NOMO-1 (cell line): ENCODE results near the gene MAGEC3.
"Not testable (repeated sequence)": the region's sequence is repeated elsewhere in the genome, so short reads cannot be mapped to it uniquely, and the experiment has no call there.

Experiments
- DNase-seq, 2 experiments: peaks; one replicate each; lab custom pipeline; 2025; ENCODE audit not compliant: unreplicated experiment in 2 of 2; lab: John Stamatoyannopoulos, UW

Gene MAGEC3

GRCh38 chrX:141838016-141838415 lies at the start of gene MAGEC3:
TSS of gene MAGEC3 (plus strand) at chrX:141838316. CDS start at chrX:141838316, 0 bp downstream.
- DNase-seq, result no peak

DNA sequence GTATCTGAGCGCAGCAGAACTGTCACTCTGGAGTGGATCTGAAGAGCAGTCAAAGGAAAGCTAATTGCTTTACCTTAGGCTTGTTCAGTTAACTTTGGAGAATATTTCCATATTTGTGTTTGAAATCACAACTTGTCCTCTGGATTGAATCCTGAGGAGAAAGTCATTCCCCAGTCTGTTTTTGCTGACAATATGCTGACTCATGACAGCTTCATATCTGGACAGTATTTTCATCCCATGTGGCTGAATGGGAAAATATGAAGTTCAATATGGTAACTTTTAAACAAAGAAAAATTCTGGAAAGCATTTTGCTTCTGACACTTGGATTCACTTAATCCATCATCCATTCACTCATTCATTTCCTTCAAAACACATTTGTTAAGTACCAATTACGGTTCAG lies 46.3 kb upstream of the MAGEC3 start:
- no peak for DNase-seq

DNA sequence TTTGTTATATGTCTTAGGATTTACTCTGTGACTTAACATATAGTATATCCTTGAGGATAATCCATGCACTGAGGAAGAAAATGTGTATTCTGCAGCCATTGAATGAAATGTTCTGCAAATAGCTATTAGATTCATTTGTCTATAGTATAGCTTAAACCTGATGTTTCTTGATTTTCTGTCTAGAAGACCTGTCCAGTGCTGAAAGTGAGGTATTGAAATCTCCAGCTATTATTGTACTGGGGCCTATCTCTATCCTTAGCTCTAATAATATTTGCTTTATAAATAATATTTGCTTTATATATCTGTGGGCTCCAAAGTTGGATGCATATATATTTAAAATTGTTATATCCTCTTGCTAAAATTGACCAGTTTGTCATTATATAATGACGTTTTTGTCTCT lies 26.7 kb upstream of the MAGEC3 start:
- DNase-seq, result no peak

DNA sequence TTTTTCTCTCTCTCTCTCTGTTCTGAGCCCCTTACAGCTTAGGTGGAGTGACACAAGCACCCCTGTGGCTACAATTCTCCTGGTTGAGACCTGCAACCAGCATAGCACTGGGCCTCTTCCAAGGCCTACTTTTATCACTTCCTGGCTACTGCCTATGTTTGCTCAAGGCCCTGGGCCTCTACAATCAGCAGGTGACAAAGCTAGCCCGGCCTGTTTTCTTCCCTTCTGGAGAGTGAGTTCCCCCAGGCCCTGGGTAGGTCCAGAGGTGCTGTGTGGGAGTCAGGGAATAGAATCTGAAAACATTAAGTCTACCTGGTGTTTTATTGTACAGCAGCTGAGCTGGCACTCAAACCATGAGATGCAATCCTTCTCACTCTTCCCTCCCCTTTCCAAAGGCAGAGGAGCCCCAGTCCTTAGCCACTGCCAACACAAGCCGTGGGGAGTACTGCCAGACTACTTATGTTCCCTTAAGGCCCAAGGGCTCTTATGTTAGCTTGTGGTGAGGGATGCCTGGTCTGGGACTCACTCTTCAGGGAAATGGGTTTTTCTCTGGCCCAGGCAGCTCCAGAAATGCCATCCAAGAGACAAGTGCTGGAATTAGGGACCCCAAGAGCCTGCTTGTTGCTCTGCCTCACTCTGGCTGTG lies 23.8 kb upstream of the MAGEC3 start:
- DNase-seq, result no peak

GRCh38 chrX:141815904-141816303 lies 22.2 kb upstream of the MAGEC3 start:
- DNase-seq, result no peak

GRCh38 chrX:141832247-141832646 lies 5.9 kb upstream of the MAGEC3 start:
- DNase-seq, result no peak

GRCh38 chrX:141839856-141840255 lies 1.7 kb downstream of the MAGEC3 start:
- no peak for DNase-seq

DNA sequence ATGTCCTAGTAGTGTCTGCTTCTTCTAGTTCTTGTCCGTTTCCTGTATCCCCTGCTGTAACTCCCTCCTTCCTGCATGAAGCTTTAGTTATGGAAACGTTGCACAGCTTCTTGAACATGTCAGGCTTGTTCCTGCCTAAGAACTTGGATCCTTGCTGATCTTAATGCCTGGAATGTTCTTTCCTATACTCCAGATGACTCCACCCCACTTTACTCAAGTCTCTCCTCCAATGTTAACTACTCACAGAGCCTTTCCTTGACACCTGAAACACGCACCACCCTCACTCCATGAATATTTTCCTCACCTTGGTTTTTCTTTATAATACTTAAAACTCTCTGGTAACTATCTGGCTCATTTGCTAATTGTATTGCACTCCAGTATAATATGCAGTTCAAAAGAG lies 19.4 kb downstream of the MAGEC3 start:
- DNase-seq, result no peak

DNA sequence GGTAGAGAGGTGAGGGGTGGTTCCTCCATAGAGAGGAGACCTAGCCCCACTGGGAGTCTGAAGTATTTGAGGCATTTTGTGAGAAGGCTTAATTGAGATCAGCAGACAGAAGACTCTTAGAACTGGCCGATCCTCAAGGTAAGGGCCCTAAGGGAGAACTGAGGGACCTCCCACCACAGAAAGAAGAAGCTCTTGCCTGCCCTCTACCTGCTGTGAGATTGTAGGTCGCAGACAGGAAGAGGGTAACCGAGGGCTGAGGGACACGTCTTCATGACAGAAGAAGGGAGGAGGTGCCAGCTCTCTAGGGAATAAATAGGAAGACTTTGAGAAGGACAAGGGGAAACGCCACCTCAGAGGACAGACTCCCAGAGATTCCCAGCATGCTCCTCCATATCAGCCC lies 41.5 kb downstream of the MAGEC3 start:
- DNase-seq, result no peak

GRCh38 chrX:141888811-141889210 lies 50.7 kb downstream of the MAGEC3 start:
- not testable (repeated sequence) for DNase-seq

GRCh38 chrX:141894733-141895132 lies 56.6 kb downstream of the MAGEC3 start:
- DNase-seq, result no peak

DNA sequence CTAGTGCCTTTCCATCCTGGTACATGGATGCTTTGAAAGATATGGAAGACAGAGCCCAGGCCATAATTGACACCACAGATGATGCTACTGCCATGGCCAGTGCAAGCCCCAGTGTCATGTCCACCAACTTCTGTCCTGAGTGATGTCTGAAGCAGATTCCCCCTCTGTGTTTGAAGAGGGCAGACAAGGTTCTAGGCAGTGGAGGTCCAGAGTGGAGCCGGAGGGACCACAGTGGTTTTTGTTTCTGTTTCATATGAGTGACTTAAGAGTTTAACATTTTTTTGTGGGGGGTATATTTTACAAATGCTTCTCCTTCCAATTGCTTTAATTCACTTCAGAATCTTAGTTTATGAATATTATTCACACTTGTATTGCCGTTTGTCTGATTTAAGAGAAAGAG lies 59.6 kb downstream of the MAGEC3 start:
- DNase-seq, result no peak

DNA sequence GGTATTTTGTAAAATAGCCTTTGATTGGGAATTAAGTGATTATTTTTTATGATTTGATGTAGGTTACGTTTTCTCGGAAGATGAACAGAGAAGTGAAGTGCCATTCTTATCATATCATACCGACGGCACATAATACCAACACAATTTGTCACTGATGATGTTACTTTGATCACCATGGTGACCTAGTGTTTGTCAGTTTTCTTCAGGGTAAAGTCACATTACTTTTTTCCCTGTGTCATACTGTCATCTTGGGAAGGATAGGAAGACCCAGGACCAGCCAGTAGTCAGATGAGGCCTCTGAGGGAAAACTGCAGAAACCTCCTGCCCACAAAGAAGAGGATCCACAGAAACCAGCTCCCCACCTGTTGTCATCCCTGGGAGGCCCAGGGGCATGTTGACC lies 64.2 kb downstream of the MAGEC3 start:
- DNase-seq, result no peak

GRCh38 chrX:141903400-141904155 lies 65.5 kb downstream of the MAGEC3 start, which contains the start of gene MAGEC1:
TSS of gene MAGEC1 (plus strand) at chrX:141903894. CDS start at chrX:141905073, 1,179 bp downstream.
- DNase-seq, result no peak

DNA sequence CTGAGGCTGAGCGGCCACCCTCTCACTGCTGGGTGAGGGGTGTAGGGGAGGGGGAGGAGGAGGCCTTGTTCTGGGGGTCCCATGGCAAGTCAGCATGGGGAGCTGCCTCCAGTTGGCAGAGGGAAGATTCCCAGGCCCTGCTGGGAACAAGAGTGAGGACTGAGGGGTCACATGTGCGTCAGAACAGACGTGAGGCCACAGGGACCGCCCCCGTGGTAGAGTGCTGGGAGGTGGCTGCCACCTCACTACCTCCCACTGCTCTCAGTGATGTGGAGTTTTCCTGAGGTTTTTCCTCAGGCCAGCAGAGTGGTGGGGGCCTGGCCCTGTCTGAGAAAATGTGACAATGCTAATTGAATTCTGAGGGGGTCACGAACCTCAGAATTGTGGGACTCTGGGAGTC lies 66.1 kb downstream of the MAGEC3 start:
- no peak for DNase-seq

- DNase-seq, result no peak
These were observed 79.7 kb downstream of the MAGEC3 start for GRCh38 chrX:141917801-141918200.

DNA sequence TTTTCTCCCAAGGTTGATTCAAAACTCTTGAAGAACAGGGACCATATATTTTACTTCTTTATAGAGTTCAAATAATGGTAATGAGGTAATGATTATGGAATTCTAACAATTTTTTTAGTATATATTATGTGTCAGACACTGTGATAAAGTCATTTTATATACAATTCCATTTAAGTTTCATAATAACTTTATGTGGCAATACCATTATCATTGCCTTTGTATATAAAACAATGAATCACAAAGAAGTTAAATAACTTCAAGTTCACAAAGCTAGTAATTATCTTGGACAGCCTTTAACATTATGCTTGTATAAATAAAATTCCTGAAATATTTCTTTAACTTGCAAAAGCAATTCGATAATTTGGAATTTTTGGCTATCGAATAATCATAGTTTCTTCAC lies 86.2 kb downstream of the MAGEC3 start:
- no peak for DNase-seq

DNA sequence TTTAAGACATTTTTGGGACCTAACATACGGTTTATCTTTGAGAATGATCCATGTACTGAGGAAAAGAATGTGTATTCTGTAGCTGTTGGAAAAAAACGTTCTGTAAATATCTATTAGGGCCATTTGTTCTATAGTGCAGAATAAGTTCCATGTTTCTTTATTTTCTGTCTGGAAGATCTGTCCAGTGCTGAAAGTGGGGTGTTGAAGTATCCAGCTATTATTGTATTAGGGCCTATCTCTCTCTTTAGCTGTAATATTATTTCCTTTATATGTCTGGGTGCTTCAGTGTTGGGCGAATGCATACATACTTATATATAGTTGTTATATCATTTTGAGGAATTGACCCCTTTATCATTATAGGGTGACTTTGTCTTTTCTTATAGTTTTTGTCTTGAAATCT lies 90.3 kb downstream of the MAGEC3 start:
- no peak for DNase-seq

DNA sequence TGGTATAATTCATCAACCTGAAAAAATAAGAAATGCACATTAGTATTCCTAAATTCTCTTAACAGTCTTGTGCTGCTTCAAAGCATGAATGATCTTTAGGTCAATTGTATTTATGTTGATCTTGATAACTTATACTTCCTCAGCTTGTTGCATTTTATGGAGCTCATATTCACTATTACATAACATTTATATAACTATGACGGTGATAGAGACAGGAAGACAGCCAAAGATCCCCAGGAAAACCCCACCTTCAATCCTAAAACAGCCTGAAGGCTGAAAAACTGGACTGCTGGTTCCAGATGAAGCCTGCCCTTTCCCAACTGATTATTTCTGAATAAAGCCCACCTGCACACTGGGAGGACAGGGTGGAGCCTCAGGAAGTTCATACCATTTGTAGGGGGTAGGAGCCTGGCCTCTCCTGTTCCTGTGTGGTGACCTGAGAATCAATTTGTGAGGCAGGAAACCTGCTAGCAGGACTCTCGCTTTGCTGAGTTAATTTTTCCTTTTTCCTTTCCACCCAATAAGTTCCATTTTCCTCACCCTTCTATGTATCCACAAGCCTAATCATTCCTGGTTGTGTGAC lies 96.0 kb downstream of the MAGEC3 start:
- DNase-seq, result no peak

DNA sequence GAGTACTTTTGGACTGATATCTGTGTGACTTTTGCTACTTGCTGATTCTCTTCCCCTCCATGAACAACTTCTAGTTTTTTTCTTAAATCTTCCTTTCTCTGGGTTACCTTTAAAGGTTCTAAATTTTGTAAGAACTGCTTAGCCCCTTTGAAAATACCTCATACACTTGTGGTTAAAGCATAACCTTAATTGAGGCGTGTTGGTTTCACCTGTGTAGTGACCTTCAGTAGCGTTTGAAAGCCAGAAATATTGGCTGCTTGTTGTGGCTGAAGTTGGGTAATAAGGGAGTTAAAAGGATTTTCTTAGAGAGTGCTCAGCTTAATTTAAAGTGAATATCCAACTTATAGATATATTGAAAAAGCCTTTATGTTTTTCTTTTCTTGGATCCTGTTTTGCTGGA lies 97.5 kb downstream of the MAGEC3 start:
- DNase-seq, result no peak

GRCh38 chrX:141936080-141936479 lies 98.0 kb downstream of the MAGEC3 start:
- DNase-seq, result no peak

DNA sequence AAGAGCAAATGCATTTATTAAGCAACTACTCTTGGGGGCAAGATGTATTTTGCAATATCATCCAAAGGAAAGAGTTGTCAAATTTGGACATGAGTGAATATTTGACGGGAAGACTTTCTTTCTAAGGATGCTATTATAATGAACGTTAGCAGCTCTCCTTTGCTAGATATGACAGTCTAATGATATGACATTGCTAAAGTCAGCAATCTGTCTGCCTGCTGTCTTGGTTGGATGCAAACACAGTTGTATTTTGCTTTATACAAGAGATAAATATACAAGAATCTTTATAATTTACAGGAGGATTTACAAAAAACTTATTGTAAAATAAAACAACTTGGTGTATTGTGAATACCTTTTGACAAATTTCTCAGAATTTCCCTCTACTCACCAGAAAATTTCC lies 103.1 kb downstream of the MAGEC3 start:
- DNase-seq, result no peak
